ENCODE results near the gene CSPG4.

- TF ChIP-seq, protein P1, sequence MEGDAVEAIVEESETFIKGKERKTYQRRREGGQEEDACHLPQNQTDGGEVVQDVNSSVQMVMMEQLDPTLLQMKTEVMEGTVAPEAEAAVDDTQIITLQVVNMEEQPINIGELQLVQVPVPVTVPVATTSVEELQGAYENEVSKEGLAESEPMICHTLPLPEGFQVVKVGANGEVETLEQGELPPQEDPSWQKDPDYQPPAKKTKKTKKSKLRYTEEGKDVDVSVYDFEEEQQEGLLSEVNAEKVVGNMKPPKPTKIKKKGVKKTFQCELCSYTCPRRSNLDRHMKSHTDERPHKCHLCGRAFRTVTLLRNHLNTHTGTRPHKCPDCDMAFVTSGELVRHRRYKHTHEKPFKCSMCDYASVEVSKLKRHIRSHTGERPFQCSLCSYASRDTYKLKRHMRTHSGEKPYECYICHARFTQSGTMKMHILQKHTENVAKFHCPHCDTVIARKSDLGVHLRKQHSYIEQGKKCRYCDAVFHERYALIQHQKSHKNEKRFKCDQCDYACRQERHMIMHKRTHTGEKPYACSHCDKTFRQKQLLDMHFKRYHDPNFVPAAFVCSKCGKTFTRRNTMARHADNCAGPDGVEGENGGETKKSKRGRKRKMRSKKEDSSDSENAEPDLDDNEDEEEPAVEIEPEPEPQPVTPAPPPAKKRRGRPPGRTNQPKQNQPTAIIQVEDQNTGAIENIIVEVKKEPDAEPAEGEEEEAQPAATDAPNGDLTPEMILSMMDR (IDR thresholded peaks at IDR 0.05; ENCODE audit: low read length), result no peak
- no peak for TF ChIP-seq EZH2phosphoT487 (IDR thresholded peaks at IDR 0.05; ENCODE audit: low read length)
Observed at GRCh38 chr15:75650908-75651809, 61.5 kb downstream of the CSPG4 start.

All from MM.1S (cell line).